ENCODE data around the gene ZNF710. TPM values are rescaled to one million over a fixed set of nuclear protein-coding genes. Genes with fewer than 3 reads are reported as not detected.

ZNF710 gene
- total and polyA plus RNA-seq, 2 experiments from 2014 or later, result 15.9 to 18.2 TPM

DNA sequence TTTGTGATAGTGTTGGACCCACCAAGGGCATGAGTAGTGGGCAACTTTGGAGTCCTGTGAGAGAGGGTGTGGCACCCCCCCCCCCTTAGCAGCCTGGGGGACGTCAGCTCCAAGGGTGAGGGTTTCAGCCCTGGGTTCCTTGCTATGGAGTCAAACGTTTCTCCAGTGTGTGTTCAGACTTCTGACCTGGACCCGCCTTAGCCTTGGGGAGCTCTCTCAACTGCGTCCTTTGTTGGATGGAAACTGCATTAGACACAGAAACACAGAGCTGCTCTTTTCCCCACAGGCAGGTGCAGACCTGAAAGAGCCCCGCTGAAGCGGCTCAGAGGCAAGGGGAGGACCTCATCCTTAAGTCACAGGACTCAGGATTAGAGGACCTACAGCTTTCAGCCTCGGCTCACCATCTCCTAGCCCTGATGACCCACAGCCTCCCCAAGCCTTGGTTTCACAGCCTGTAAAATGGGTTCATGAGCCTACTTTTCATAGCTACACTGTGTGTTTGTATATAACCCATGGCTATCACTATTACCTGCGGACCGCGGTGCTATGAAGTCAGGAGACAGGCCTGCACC lies 19.9 kb downstream of the ZNF710 start:
- no peak overlapping the region for H3K4me2 ChIP-seq
- H3K79me2 ChIP-seq (replicated peaks; ENCODE audit: insufficient read depth), result peaks cover 38% of the 10 kb centered on the region
- no peaks in the 10 kb centered on the region for H3F3A ChIP-seq (replicated peaks; ENCODE audit: low read depth)
- no peaks in the 10 kb centered on the region; the same call in 1 of the 2 replicates for H4K20me1 ChIP-seq (replicated peaks; ENCODE audit: insufficient read depth)
- Mint-ChIP-seq H3K27ac (no peak overlapping the region), H3K36me3 (ENCODE audit: low read depth) (no peaks in the 10 kb centered on the region), H3K4me3 (no peak overlapping the region), H3K9me3 (no peaks in the 10 kb centered on the region), H3K4me1 (peaks cover 49% of the 10 kb centered on the region), H3K27me3 (ENCODE audit: insufficient read depth, low read depth, poor library complexity) (peaks cover 10% of the 10 kb centered on the region)
- DNase-seq (ENCODE audit: low spot score) (no peak), ATAC-seq (no peak)
- no peak overlapping the region for H3K4me3 ChIP-seq
- H3K36me3 ChIP-seq (ENCODE audit: insufficient read depth), result no peaks in the 10 kb centered on the region
- H2AFZ ChIP-seq, result no peak overlapping the region
- no peaks in the 10 kb centered on the region for H3K27me3 ChIP-seq (ENCODE audit: insufficient read depth)
- peaks cover 23% of the 10 kb centered on the region for H3K4me1 ChIP-seq (ENCODE audit: insufficient read depth)
- no peak overlapping the region for H3K27ac ChIP-seq (ENCODE audit: low read depth)
- TF ChIP-seq, protein P1, sequence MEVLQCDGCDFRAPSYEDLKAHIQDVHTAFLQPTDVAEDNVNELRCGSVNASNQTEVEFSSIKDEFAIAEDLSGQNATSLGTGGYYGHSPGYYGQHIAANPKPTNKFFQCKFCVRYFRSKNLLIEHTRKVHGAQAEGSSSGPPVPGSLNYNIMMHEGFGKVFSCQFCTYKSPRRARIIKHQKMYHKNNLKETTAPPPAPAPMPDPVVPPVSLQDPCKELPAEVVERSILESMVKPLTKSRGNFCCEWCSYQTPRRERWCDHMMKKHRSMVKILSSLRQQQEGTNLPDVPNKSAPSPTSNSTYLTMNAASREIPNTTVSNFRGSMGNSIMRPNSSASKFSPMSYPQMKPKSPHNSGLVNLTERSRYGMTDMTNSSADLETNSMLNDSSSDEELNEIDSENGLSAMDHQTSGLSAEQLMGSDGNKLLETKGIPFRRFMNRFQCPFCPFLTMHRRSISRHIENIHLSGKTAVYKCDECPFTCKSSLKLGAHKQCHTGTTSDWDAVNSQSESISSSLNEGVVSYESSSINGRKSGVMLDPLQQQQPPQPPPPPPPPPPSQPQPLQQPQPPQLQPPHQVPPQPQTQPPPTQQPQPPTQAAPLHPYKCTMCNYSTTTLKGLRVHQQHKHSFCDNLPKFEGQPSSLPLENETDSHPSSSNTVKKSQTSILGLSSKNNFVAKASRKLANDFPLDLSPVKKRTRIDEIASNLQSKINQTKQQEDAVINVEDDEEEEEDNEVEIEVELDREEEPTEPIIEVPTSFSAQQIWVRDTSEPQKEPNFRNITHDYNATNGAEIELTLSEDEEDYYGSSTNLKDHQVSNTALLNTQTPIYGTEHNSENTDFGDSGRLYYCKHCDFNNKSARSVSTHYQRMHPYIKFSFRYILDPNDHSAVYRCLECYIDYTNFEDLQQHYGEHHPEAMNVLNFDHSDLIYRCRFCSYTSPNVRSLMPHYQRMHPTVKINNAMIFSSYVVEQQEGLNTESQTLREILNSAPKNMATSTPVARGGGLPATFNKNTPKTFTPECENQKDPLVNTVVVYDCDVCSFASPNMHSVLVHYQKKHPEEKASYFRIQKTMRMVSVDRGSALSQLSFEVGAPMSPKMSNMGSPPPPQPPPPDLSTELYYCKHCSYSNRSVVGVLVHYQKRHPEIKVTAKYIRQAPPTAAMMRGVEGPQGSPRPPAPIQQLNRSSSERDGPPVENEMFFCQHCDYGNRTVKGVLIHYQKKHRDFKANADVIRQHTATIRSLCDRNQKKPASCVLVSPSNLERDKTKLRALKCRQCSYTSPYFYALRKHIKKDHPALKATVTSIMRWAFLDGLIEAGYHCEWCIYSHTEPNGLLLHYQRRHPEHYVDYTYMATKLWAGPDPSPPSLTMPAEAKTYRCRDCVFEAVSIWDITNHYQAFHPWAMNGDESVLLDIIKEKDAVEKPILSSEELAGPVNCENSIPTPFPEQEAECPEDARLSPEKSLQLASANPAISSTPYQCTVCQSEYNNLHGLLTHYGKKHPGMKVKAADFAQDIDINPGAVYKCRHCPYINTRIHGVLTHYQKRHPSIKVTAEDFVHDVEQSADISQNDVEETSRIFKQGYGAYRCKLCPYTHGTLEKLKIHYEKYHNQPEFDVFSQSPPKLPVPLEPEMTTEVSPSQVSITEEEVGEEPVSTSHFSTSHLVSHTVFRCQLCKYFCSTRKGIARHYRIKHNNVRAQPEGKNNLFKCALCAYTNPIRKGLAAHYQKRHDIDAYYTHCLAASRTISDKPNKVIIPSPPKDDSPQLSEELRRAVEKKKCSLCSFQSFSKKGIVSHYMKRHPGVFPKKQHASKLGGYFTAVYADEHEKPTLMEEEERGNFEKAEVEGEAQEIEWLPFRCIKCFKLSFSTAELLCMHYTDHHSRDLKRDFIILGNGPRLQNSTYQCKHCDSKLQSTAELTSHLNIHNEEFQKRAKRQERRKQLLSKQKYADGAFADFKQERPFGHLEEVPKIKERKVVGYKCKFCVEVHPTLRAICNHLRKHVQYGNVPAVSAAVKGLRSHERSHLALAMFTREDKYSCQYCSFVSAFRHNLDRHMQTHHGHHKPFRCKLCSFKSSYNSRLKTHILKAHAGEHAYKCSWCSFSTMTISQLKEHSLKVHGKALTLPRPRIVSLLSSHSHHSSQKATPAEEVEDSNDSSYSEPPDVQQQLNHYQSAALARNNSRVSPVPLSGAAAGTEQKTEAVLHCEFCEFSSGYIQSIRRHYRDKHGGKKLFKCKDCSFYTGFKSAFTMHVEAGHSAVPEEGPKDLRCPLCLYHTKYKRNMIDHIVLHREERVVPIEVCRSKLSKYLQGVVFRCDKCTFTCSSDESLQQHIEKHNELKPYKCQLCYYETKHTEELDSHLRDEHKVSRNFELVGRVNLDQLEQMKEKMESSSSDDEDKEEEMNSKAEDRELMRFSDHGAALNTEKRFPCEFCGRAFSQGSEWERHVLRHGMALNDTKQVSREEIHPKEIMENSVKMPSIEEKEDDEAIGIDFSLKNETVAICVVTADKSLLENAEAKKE (CRISPR knock-in tag; IDR thresholded peaks at IDR 0.05), result no peak
- TF ChIP-seq ZNF331 (CRISPR knock-in tag; IDR thresholded peaks at IDR 0.05; ENCODE audit: low read depth), result no peak
- TF ChIP-seq EZH2phosphoT487 (IDR thresholded peaks at IDR 0.05; ENCODE audit: unreplicated experiment), result no peak
- no peak for TF ChIP-seq ZNF114 (CRISPR knock-in tag; IDR thresholded peaks at IDR 0.05)
- TF ChIP-seq JUNB (IDR thresholded peaks at IDR 0.05; ENCODE audit: unreplicated experiment), result no peak
- no peak for TF ChIP-seq POLR2AphosphoS5 (IDR thresholded peaks at IDR 0.05; ENCODE audit: low read depth)
- TF ChIP-seq, protein P2, sequence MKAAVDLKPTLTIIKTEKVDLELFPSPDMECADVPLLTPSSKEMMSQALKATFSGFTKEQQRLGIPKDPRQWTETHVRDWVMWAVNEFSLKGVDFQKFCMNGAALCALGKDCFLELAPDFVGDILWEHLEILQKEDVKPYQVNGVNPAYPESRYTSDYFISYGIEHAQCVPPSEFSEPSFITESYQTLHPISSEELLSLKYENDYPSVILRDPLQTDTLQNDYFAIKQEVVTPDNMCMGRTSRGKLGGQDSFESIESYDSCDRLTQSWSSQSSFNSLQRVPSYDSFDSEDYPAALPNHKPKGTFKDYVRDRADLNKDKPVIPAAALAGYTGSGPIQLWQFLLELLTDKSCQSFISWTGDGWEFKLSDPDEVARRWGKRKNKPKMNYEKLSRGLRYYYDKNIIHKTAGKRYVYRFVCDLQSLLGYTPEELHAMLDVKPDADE (IDR thresholded peaks at IDR 0.05), result no peak
- TF ChIP-seq, protein P3, sequence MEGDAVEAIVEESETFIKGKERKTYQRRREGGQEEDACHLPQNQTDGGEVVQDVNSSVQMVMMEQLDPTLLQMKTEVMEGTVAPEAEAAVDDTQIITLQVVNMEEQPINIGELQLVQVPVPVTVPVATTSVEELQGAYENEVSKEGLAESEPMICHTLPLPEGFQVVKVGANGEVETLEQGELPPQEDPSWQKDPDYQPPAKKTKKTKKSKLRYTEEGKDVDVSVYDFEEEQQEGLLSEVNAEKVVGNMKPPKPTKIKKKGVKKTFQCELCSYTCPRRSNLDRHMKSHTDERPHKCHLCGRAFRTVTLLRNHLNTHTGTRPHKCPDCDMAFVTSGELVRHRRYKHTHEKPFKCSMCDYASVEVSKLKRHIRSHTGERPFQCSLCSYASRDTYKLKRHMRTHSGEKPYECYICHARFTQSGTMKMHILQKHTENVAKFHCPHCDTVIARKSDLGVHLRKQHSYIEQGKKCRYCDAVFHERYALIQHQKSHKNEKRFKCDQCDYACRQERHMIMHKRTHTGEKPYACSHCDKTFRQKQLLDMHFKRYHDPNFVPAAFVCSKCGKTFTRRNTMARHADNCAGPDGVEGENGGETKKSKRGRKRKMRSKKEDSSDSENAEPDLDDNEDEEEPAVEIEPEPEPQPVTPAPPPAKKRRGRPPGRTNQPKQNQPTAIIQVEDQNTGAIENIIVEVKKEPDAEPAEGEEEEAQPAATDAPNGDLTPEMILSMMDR (conservative IDR thresholded peaks at IDR 0.05; ENCODE audit: low read depth in 2 of 2), result no peak
- no peak for TF ChIP-seq NANOG (IDR thresholded peaks at IDR 0.05; ENCODE audit: borderline replicate concordance)
- TF ChIP-seq, protein P4, sequence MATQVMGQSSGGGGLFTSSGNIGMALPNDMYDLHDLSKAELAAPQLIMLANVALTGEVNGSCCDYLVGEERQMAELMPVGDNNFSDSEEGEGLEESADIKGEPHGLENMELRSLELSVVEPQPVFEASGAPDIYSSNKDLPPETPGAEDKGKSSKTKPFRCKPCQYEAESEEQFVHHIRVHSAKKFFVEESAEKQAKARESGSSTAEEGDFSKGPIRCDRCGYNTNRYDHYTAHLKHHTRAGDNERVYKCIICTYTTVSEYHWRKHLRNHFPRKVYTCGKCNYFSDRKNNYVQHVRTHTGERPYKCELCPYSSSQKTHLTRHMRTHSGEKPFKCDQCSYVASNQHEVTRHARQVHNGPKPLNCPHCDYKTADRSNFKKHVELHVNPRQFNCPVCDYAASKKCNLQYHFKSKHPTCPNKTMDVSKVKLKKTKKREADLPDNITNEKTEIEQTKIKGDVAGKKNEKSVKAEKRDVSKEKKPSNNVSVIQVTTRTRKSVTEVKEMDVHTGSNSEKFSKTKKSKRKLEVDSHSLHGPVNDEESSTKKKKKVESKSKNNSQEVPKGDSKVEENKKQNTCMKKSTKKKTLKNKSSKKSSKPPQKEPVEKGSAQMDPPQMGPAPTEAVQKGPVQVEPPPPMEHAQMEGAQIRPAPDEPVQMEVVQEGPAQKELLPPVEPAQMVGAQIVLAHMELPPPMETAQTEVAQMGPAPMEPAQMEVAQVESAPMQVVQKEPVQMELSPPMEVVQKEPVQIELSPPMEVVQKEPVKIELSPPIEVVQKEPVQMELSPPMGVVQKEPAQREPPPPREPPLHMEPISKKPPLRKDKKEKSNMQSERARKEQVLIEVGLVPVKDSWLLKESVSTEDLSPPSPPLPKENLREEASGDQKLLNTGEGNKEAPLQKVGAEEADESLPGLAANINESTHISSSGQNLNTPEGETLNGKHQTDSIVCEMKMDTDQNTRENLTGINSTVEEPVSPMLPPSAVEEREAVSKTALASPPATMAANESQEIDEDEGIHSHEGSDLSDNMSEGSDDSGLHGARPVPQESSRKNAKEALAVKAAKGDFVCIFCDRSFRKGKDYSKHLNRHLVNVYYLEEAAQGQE (IDR thresholded peaks at IDR 0.05; ENCODE audit: unreplicated experiment), result no peak
- TF ChIP-seq EZH2 (IDR thresholded peaks at IDR 0.05; ENCODE audit: low read depth, unreplicated experiment), result no peak
- no peak for TF ChIP-seq CREB1 (CRISPR knock-in tag; IDR thresholded peaks at IDR 0.05; ENCODE audit: low read depth)
- TF ChIP-seq STAT1 (IDR thresholded peaks at IDR 0.05; ENCODE audit: unreplicated experiment), result no peak
- H3K9me2 ChIP-seq (ENCODE audit: insufficient read depth), result no peaks in the 10 kb centered on the region
